Measurements from ENCODE around the gene BEST3. TPM values are rescaled to one million over a fixed set of nuclear protein-coding genes. Genes with fewer than 3 reads are reported as not detected.

Gene BEST3
- total and polyA plus RNA-seq, 2 of the 4 experiments (the other 2 are of a cell fraction), result under 0.01 to 0.07 TPM

DNA sequence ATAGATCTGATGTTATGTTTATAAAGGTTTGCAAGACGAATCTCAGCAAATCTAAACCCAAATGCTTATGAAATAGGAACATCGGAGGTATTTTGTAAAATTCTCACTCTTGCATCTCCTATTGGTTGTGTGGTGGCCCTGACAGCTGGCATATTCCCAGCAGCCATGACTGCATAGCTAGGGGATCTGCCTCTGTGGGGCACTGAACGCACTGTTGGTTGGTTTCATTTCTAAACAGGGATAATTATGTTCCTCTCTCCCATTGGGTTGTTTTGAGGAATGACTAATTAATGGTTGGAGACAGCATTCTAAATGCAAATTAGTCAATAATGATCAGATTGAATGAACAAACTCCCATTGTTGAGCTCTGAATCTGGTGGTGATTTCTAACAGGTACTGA, 2.7 kb upstream of the BEST3 start:
- TF ChIP-seq, protein P1, sequence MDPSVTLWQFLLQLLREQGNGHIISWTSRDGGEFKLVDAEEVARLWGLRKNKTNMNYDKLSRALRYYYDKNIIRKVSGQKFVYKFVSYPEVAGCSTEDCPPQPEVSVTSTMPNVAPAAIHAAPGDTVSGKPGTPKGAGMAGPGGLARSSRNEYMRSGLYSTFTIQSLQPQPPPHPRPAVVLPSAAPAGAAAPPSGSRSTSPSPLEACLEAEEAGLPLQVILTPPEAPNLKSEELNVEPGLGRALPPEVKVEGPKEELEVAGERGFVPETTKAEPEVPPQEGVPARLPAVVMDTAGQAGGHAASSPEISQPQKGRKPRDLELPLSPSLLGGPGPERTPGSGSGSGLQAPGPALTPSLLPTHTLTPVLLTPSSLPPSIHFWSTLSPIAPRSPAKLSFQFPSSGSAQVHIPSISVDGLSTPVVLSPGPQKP (IDR thresholded peaks at IDR 0.05; ENCODE audit: borderline replicate concordance, low read depth, low read length), result no peak
- TF ChIP-seq RAD21 (IDR thresholded peaks at IDR 0.05; ENCODE audit: low read length) (no peak), MAFK (IDR thresholded peaks at IDR 0.05; ENCODE audit: low read depth, low read length) (no peak), RFX5 (IDR thresholded peaks at IDR 0.05; ENCODE audit: low read depth, low read length) (no peak), RCOR1 (IDR thresholded peaks at IDR 0.05; ENCODE audit: insufficient replicate concordance, low read length) (no peak), POLR2A (IDR thresholded peaks at IDR 0.05; ENCODE audit: low read depth, low read length) (no peak), CHD1 (IDR thresholded peaks at IDR 0.05; ENCODE audit: low read depth, low read length) (no peak), BHLHE40 (IDR thresholded peaks at IDR 0.05; ENCODE audit: low read depth, low read length) (no peak), SMC3 (IDR thresholded peaks at IDR 0.05; ENCODE audit: low read depth, low read length) (no peak), FOS (IDR thresholded peaks at IDR 0.05; ENCODE audit: low read depth, low read length) (no peak)
- TF ChIP-seq, protein P2, sequence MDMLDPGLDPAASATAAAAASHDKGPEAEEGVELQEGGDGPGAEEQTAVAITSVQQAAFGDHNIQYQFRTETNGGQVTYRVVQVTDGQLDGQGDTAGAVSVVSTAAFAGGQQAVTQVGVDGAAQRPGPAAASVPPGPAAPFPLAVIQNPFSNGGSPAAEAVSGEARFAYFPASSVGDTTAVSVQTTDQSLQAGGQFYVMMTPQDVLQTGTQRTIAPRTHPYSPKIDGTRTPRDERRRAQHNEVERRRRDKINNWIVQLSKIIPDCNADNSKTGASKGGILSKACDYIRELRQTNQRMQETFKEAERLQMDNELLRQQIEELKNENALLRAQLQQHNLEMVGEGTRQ (IDR thresholded peaks at IDR 0.05; ENCODE audit: low read depth, low read length), result no peak
- no peak overlapping the region for H4K91ac ChIP-seq (ENCODE audit: insufficient read depth, low read depth, low read length)
- no peak for ATAC-seq (ENCODE audit: low read depth)
- dilution Hi-C loops (cut with HindIII; ENCODE audit: low sequenced_read_pairs, unreplicated experiment) (no loop called here), intact Hi-C loops (cut with micrococcal nuclease) (no loop called here), in situ Hi-C loops (cut with MboI; ENCODE audit: low sequenced_read_pairs) (no loop called here)
- no peak overlapping the region for H2BK5ac ChIP-seq (ENCODE audit: low read depth, low read length, poor library complexity, severe bottlenecking)
- no peaks in the 10 kb centered on the region for H4K20me1 ChIP-seq (ENCODE audit: insufficient read depth, low read length)
- no peak overlapping the region for H3K4me2 ChIP-seq (ENCODE audit: low read depth, low read length)
- no peaks in the 10 kb centered on the region for H3K4me1 ChIP-seq (ENCODE audit: control insufficient read depth, insufficient read depth, low read length)
- no peaks in the 10 kb centered on the region for H3K9me3 ChIP-seq (ENCODE audit: control insufficient read depth, insufficient read depth, low read length)
- H3K23ac ChIP-seq (ENCODE audit: low read depth, low read length), result no peak overlapping the region
- H3K14ac ChIP-seq (replicated peaks; ENCODE audit: low read depth, low read length), result no peak overlapping the region
- H2BK15ac ChIP-seq (ENCODE audit: low read depth, low read length), result no peak overlapping the region
- H3K9ac ChIP-seq (ENCODE audit: low read depth, low read length), result no peak overlapping the region
- H3K4ac ChIP-seq (ENCODE audit: low read depth, low read length), result no peak overlapping the region
- no peak overlapping the region for H4K5ac ChIP-seq (ENCODE audit: low read depth, low read length)
- H2BK20ac ChIP-seq (ENCODE audit: low read depth, low read length), result no peak overlapping the region
- no peak overlapping the region for H3K27ac ChIP-seq (ENCODE audit: insufficient read depth, low read length)
- no peak for DNase-seq
- no peak overlapping the region for H3K56ac ChIP-seq (ENCODE audit: extremely low read depth, insufficient read depth, low read length)
- ChIA-PET POLR2A (ENCODE audit: unreplicated experiment) (no interaction called here), CTCF (no interaction called here)
- no peaks in the 10 kb centered on the region for H3K79me1 ChIP-seq (ENCODE audit: low read depth in 1 of 2, low read length in 2 of 2)
- H3K18ac ChIP-seq (ENCODE audit: low read depth, low read length), result no peak overlapping the region
- no peaks in the 10 kb centered on the region; the same call in 1 of the 2 replicates for H3K27me3 ChIP-seq (ENCODE audit: control insufficient read depth, insufficient read depth, low read length)
- no peak overlapping the region for H2AK9ac ChIP-seq (replicated peaks; ENCODE audit: low read depth, low read length, poor library complexity)
- no peak overlapping the region for H2BK120ac ChIP-seq (ENCODE audit: low read depth, low read length)
- no TSS peak for BruUV-seq (replicated peaks)
- H3K36me3 ChIP-seq (ENCODE audit: control insufficient read depth, insufficient read depth, low read length), result no peaks in the 10 kb centered on the region
- H4K8ac ChIP-seq (ENCODE audit: low read depth in 2 of 2, low read length in 2 of 2), result no peak overlapping the region
- no peak overlapping the region for H2AK5ac ChIP-seq (ENCODE audit: low read depth, low read length)
- H2AFZ ChIP-seq (replicated peaks; ENCODE audit: low read length, poor library complexity), result no peak overlapping the region
- no peak overlapping the region for H3K4me3 ChIP-seq (ENCODE audit: insufficient read depth, low read depth, low read length)
- WGBS, 2 experiments (ENCODE audit: extremely low coverage in 2 of 2, insufficient read length in 1 of 2), result no CpG with 5 or more reads among the region's 3 CpGs
- H3K9me1 ChIP-seq (ENCODE audit: insufficient read depth, low read length), result no peaks in the 10 kb centered on the region

All from IMR-90 (cell line).